A204.1 (cell line): ENCODE measurements around the gene DIPK1C.

Experiments used
- FAIRE-seq: peaks from 2 replicates; lab custom pipeline; 2012; peaks lifted over from hg19 to GRCh38; lab: Jason Lieb, UNC

DIPK1C gene

GRCh38 chr18:74418023-74418422 lies 39.1 kb downstream of the DIPK1C start:
- no peak for FAIRE-seq

GRCh38 chr18:74416124-74416523 lies 41.0 kb downstream of the DIPK1C start:
- FAIRE-seq, result no peak

GRCh38 chr18:74414953-74415515 lies 42.1 kb downstream of the DIPK1C start:
- FAIRE-seq, result no peak

DNA sequence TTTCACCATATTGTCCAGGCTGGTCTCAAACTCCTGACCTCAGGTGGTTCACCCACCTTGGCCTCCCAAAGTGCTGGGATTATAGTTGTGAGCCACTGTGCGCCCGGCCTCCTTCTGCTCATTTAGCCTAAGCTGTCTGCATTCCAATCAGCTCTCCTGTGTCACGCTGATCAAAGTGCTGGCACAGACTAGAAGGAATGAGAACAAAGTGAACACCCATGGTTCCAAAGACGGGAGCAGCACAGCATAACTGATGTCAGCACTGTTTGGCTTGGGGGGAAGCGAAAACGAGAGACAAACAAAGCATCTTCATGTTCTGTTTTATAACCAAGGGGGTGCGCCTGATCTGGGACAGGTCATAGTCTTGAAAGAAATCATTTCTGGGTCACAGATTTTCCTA lies 43.3 kb downstream of the DIPK1C start:
- FAIRE-seq, result no peak

GRCh38 chr18:74412116-74412880 lies 44.8 kb downstream of the DIPK1C start:
- no peak for FAIRE-seq

DNA sequence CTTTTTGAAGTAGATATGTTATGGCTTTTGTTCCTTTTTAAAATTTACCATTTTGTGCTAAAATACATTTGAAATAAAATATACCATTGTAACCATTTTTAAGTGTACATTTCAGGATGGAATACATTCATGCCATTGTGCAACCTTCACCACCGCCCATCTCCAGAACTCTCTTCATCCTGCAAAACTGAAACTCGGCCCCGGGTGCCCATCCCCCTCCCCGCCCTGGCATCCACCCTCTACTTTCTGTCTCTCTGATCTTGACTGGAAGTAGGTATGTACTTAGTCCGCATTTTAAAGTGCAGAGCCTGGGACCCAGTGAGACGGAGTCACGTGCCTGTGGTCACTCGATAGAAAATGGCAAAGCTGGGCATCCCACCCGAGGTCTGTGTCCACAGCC lies 45.6 kb downstream of the DIPK1C start:
- FAIRE-seq, result no peak

GRCh38 chr18:74410441-74410992 lies 46.6 kb downstream of the DIPK1C start:
- FAIRE-seq, result no peak

GRCh38 chr18:74407888-74408287 lies 49.2 kb downstream of the DIPK1C start:
- FAIRE-seq, result no peak

DNA sequence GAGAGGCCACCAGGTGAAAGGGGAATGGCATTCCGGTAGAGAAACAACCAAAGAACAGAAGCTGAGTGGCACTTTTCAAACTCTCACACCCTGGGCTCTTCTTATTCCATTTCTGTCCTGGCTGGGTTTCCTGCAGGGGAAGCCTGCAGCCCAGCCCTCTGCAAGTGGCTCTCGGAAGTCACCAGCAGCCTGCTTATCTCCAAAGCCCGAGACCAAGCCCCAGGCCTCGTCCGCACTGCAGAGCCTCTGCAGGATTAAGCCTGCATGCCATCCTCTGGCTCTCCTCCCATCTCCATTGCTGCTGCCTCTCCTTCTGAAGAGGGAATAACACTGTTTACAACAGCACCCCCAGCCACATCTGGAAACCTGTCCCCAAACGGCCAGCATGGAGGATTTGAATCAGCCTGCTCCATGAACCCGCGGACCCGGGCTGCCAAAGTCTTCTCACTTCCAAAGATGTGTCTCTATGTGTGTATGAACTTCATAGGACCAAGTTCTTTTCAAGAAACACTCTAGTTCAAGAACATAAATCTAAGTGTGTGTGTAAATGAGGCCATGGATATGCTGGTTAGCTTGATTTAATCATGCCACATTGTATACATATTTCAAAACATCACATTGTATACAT lies 54.2 kb downstream of the DIPK1C start:
- no peak for FAIRE-seq

DNA sequence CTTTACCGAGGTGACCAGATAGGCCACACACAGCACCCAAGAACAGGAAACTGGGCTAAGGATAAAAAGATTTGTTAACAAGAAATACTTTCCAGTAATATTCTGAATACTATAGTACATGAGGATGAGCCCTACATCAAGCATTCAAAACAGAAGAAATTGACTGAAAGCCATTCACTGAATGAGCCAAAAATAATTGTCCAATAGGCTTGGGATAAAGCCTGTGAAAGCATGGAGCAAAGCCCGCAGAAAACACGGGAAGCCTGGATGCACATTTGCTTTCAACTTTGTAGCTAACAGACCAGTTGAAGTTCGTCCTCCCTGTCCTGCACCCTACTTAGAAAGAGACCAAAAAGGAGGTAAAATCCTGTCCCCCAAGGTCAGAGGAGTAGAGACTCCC lies 56.3 kb downstream of the DIPK1C start:
- no peak for FAIRE-seq

DNA sequence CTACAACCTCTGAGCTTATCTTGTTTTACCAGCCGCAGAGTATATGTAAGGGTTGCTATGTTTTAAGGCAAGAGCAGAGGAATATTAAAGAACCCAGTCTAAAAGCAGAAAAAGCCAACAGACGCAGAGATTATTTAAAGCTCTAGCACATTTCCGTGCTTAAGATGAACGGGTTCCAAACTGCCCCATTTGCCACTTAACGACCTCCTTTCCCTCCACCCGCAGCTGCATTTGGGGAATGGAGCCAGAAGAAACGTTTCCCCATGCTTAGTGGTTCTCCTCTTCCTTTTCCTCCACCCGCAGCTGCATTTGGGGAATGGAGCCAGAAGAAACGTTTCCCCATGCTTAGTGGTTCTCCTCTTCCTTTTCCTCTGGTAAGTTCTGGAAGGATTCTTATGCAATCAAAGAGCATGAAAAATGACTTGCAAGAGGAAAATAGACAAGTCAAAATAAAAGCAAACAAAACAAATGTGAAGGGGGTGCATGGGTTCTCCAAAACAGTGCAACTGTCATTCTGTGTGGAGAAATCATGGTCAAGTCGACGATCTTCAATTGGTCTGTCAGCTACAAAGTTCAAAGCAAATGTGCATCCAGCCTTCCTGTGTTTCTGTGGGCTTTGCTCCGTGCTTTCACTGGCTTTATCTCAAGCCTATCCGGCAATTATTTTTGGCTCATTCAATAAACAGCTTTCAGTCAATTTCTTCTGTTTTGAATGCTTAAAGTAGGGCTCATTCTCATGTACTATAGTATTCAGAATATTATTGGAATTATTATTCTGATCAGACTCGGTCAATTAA lies 57.8 kb downstream of the DIPK1C start:
- no peak for FAIRE-seq

GRCh38 chr18:74397572-74397971 lies 59.5 kb downstream of the DIPK1C start:
- FAIRE-seq, result no peak

GRCh38 chr18:74396171-74397169 lies 60.6 kb downstream of the DIPK1C start:
- no peak for FAIRE-seq

GRCh38 chr18:74395648-74396154 lies 61.4 kb downstream of the DIPK1C start:
- FAIRE-seq, result no peak

DNA sequence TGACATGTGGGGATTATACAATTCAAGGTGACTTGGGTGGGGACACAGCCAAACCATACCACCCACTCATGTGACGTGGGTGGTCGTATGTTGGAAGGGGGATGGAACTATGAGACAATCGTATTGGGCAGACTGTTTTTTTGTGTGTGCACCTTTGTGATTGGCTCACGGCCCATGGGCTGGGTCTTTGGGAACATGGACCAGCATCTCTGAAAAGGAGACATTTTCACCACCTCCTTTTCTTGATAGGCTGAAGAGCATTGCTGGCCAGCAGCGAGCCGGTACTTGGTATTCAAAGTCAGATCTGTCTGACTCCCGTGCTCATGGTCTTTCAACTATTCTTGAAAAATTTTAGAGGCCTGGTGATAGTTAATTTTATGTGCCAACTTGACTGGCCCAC lies 62.1 kb downstream of the DIPK1C start:
- no peak for FAIRE-seq

DNA sequence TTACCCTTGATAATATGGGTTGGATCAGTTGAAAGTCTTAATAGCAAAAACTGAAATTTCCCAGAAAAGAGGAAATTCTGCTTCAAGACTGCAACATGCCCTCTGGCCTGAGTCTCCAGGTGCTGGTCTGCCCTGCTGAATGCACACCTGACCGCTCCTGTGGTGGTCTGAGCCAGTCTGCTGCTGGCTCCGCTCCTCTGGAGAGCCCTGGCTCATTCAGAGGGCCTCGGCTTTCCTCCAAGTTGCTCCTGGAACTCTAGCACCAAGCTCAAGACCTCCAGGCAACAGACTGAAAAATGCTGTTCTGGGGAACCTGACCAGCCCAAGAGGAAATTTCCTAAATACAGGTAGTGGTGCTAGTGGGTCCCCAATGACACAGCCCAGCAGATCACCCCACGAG lies 64.8 kb downstream of the DIPK1C start:
- no peak for FAIRE-seq

DNA sequence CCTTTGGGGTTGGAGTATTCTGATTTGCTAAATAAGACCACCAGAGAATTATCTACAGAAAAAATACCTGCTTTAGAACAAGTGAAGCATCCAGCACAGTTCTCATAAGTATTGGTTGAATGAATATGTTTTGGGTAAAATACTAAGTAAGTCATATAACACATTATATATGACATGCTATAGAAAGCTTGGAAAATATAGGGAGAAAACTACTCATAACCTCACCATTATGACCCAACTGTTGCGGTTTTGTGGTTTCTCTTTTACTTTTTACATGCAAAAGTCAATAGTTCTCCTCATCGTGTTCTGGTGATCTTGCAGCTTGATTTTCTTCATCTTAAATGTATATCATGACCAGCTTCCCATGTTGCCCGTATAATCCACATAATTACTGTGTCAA lies 66.2 kb downstream of the DIPK1C start:
- no peak for FAIRE-seq

GRCh38 chr18:74389991-74390390 lies 67.1 kb downstream of the DIPK1C start:
- FAIRE-seq, result no peak

DNA sequence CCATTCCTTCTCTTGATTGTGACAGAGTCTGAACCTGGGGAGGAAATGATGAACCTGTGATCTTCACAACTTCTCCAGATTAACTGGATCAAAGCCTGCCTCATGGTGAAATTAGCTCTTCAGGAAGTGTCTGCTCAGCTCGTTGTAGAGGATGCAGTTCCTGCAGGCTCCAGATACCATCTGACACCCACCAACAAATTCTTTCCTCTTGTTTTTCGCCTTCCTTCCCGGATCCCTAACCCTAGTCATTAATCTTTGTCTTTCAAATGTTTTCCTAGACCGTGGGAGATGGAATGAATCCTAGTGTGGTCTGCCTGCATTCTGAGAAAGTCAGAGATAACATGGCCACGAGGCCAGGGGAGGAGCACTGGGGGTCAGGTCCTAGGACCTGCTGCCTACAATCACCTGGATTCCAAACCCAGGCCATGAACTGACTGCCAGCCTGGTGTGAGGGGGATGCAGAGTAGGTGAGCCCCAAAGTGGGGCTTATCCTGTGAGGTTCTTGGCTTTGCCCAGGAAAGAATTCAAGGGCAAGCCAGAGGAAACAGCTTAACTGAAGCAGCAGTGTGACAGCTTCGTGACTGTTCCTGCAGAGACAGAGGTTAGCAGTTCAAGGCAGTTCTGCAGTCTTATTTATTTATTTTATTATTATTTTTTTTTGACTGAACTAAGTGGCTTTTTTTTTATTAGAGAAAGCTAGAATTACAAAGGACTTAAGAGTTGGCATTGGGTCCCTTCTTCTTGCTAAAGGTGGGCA lies 67.8 kb downstream of the DIPK1C start:
- FAIRE-seq, result no peak

DNA sequence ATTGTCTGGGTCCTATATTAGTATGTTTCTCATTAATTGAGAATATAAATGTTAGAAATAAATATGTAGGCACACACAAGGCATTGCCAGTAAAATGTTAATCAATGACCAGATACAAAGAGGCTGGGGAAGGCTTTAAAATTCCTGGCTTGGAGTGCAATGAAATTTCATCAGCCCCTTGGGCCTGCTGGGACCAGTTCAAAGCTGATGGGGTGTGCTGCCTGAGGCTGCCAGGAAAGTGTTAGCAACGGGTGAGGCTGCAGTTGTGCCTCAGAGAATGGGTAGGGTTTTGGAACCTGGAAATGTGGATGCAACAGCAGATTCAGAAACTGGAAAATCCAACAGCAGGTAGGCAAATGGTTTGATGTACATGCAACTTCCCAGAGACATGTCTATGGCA lies 68.9 kb downstream of the DIPK1C start:
- no peak for FAIRE-seq
